Measurements from ENCODE around the gene RPS19. TPM values are rescaled to one million over a fixed set of nuclear protein-coding genes. Genes with fewer than 3 reads are reported as not detected.
"Not testable (repeated sequence)": the region's sequence is repeated elsewhere in the genome, so short reads cannot be mapped to it uniquely, and the experiment has no call there.

The RPS19 gene
- polyA plus RNA-seq, 1 donor (not counting 4 experiments of a cell fraction or from before 2014, with no cell fraction given): 2,290 TPM

DNA sequence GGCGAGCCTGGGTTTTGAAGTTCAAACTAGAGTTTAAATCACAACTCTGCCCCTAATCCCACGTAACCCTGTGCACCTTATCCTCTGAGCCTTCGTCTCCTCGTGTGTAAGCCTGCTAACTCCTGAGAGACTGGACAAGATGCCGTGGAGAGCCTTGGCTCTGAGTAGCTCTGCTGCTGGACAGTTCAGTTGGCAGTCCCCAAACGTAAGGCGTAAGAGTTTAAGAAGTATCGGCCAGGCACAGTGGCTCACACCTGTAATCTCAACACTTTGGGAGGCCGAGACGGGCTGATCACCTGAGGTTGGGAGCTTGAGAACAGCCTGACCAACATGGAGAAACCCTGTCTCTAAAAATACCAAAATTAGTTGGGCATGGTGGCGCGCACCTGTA is 12.3 kb downstream of the RPS19 start:
- peaks cover 32 to 36% of the 10 kb centered on the region in 2 experiments for H3K36me3 ChIP-seq (ENCODE audit: control insufficient read depth in 2 of 2, extremely low read depth in 1 of 2, insufficient read depth in 2 of 2, low read length in 2 of 2)

DNA sequence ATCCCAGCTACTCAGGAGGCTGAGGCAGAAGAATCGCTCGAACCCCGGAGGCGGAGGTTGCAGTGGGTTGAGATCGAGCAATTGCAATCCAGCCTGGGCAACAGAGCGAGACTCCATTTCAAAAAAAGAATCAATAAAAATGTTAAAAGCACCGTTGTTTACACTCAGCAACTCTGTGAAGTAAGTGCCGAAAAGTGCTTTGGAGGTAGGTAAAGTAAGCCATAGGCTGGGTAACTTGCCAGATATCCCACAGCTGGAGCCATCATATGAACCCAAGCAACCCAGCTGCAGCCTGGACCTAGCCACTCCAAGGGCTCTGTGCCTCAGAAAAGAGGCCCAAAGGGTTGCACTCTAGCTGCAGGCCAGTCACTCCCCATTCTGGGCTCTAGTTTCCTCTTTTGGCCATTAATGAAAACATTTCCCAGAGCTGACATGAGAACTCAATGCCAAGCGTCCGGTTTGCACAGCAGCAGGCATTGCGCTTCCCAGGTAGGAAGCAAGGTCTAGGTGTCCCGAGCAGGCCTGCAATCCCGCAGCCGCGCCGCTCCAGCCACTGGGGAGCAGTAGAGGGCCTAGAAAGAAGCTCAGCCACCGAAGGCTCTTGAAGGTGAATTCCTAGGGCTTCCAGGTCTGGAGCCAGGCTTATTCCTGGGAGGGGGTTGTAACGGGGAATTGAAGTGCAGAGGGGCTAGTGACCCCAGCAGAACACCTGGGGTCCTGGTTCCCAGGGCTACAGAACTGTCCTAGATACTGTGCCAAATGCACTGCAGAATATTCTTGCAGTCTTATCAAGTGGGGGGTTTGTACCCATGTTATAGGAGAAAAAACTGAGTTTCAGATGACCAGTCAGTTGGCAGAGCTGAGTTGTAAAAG is 13.0 kb downstream of the RPS19 start:
- no peak for DNase-seq (ENCODE audit: low read depth, low spot score)

More for the DNA sequence above, 12.3 kb downstream of the RPS19 start:
- Histone ChIP-seq H3K4me2 (ENCODE audit: control insufficient read depth, extremely low read depth, insufficient read depth, low read depth, low read length) (no peak overlapping the region), H2AFZ (ENCODE audit: control insufficient read depth, low read length) (no peak overlapping the region), H3K9ac (ENCODE audit: control insufficient read depth, extremely low read depth, insufficient read depth, low read length) (no peak overlapping the region), H3K4me3 (ENCODE audit: control insufficient read depth in 2 of 3, extremely low read depth in 1 of 3, insufficient read depth in 2 of 3, low read depth in 1 of 3, low read length in 3 of 3) (no peak overlapping the region), H3K79me2 (ENCODE audit: control insufficient read depth, insufficient read depth, low read length) (peaks cover 12% of the 10 kb centered on the region), H3K9me3 (ENCODE audit: control insufficient read depth, low read depth, low read length) (no peaks in the 10 kb centered on the region), H3K4me1 (ENCODE audit: control insufficient read depth, extremely low read depth, insufficient read depth, low read length) (no peaks in the 10 kb centered on the region), H3K27me3 (ENCODE audit: control insufficient read depth, extremely low read depth, insufficient read depth, low read length) (no peaks in the 10 kb centered on the region), H4K20me1 (ENCODE audit: control insufficient read depth, extremely low read depth, insufficient read depth, low read length) (peaks cover 41% of the 10 kb centered on the region), H3K27ac (ENCODE audit: control insufficient read depth, insufficient read depth, low read length) (no peak overlapping the region), H3K9me1 (ENCODE audit: control insufficient read depth, extremely low read depth, insufficient read depth, low read length) (no peaks in the 10 kb centered on the region)
- DNase-seq (ENCODE audit: low read depth, low spot score): no peak
- TF ChIP-seq, protein P1, sequence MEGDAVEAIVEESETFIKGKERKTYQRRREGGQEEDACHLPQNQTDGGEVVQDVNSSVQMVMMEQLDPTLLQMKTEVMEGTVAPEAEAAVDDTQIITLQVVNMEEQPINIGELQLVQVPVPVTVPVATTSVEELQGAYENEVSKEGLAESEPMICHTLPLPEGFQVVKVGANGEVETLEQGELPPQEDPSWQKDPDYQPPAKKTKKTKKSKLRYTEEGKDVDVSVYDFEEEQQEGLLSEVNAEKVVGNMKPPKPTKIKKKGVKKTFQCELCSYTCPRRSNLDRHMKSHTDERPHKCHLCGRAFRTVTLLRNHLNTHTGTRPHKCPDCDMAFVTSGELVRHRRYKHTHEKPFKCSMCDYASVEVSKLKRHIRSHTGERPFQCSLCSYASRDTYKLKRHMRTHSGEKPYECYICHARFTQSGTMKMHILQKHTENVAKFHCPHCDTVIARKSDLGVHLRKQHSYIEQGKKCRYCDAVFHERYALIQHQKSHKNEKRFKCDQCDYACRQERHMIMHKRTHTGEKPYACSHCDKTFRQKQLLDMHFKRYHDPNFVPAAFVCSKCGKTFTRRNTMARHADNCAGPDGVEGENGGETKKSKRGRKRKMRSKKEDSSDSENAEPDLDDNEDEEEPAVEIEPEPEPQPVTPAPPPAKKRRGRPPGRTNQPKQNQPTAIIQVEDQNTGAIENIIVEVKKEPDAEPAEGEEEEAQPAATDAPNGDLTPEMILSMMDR (optimal IDR thresholded peaks at IDR 0.05 in 1 of 3, IDR thresholded peaks at IDR 0.05 in 1 of 3, conservative IDR thresholded peaks at IDR 0.05 in 1 of 3; ENCODE audit: extremely low read depth in 1 of 3, insufficient read depth in 2 of 3, low read length in 3 of 3): no peak
- dilution Hi-C loops (cut with MboI; ENCODE audit: extremely low pct_ligation_motif_present, low sequenced_read_pairs): no loop called here
- no peak for FAIRE-seq

DNA sequence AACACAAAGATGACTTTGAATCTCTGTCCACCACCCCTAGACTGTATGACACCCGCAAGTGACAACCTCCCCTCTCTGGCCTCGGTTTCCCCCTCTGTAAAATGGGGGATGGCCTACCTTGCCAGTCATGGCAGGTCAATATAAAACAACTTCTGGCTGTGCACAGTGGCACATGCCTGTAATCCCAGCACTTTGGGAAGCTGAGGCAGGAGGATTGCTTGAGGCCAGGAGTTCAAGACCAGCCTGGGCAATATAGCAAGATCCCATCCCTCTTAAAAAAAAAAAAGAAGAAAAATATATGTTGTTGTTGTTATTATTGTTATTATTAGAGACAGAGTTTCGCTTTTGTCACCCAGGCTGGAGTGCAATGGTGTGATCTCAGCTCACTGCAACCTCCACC is 15.9 kb downstream of the RPS19 start:
- FAIRE-seq; DNase-seq (ENCODE audit: low read depth, low spot score); H3K79me2 ChIP-seq (ENCODE audit: control insufficient read depth, insufficient read depth, low read length); H3K4me3 ChIP-seq (ENCODE audit: control insufficient read depth in 2 of 3, extremely low read depth in 1 of 3, insufficient read depth in 2 of 3, low read depth in 1 of 3, low read length in 3 of 3); H3K9me1 ChIP-seq (ENCODE audit: control insufficient read depth, extremely low read depth, insufficient read depth, low read length); H3K9me3 ChIP-seq (ENCODE audit: control insufficient read depth, low read depth, low read length); H2AFZ ChIP-seq (ENCODE audit: control insufficient read depth, low read length); H3K27ac ChIP-seq (ENCODE audit: control insufficient read depth, insufficient read depth, low read length); H3K4me1 ChIP-seq (ENCODE audit: control insufficient read depth, extremely low read depth, insufficient read depth, low read length); H3K9ac ChIP-seq (ENCODE audit: control insufficient read depth, extremely low read depth, insufficient read depth, low read length); H3K27me3 ChIP-seq (ENCODE audit: control insufficient read depth, extremely low read depth, insufficient read depth, low read length); dilution Hi-C loops (cut with MboI; ENCODE audit: extremely low pct_ligation_motif_present, low sequenced_read_pairs); H3K4me2 ChIP-seq (ENCODE audit: control insufficient read depth, extremely low read depth, insufficient read depth, low read depth, low read length); H3K36me3 ChIP-seq (ENCODE audit: control insufficient read depth in 2 of 2, extremely low read depth in 1 of 2, insufficient read depth in 2 of 2, low read length in 2 of 2): not testable (repeated sequence)
- peaks cover 18% of the 10 kb centered on the region for H4K20me1 ChIP-seq (ENCODE audit: control insufficient read depth, extremely low read depth, insufficient read depth, low read length)

More for the DNA sequence above, 13.0 kb downstream of the RPS19 start:
- H3K9me3 ChIP-seq (ENCODE audit: control insufficient read depth, low read depth, low read length): no peaks in the 10 kb centered on the region
- H3K79me2 ChIP-seq (ENCODE audit: control insufficient read depth, insufficient read depth, low read length): peaks cover 6% of the 10 kb centered on the region
- no peak for TF ChIP-seq EZH2 (IDR thresholded peaks at IDR 0.05; ENCODE audit: low read length)
- TF ChIP-seq, protein P1 (optimal IDR thresholded peaks at IDR 0.05 in 1 of 3, IDR thresholded peaks at IDR 0.05 in 1 of 3, conservative IDR thresholded peaks at IDR 0.05 in 1 of 3; ENCODE audit: extremely low read depth in 1 of 3, insufficient read depth in 2 of 3, low read length in 3 of 3): peak; percentile 83 to 89 (median 83)
- FAIRE-seq: peak; percentile 17
- no peak overlapping the region for H3K4me3 ChIP-seq (ENCODE audit: control insufficient read depth in 2 of 3, extremely low read depth in 1 of 3, insufficient read depth in 2 of 3, low read depth in 1 of 3, low read length in 3 of 3)
- H3K9me1 ChIP-seq (ENCODE audit: control insufficient read depth, extremely low read depth, insufficient read depth, low read length): no peaks in the 10 kb centered on the region
- H3K27ac ChIP-seq (ENCODE audit: control insufficient read depth, insufficient read depth, low read length): no peak overlapping the region
- H3K27me3 ChIP-seq (ENCODE audit: control insufficient read depth, extremely low read depth, insufficient read depth, low read length): peaks cover 5% of the 10 kb centered on the region
- peaks cover 29 to 33% of the 10 kb centered on the region in 2 experiments for H3K36me3 ChIP-seq (ENCODE audit: control insufficient read depth in 2 of 2, extremely low read depth in 1 of 2, insufficient read depth in 2 of 2, low read length in 2 of 2)
- no peaks in the 10 kb centered on the region for H3K4me1 ChIP-seq (ENCODE audit: control insufficient read depth, extremely low read depth, insufficient read depth, low read length)
- no peak overlapping the region for H3K9ac ChIP-seq (ENCODE audit: control insufficient read depth, extremely low read depth, insufficient read depth, low read length)
- H3K4me2 ChIP-seq (ENCODE audit: control insufficient read depth, extremely low read depth, insufficient read depth, low read depth, low read length): no peak overlapping the region
- H2AFZ ChIP-seq (ENCODE audit: control insufficient read depth, low read length): no peak overlapping the region
- dilution Hi-C loops (cut with MboI; ENCODE audit: extremely low pct_ligation_motif_present, low sequenced_read_pairs): no loop called here
- H4K20me1 ChIP-seq (ENCODE audit: control insufficient read depth, extremely low read depth, insufficient read depth, low read length): peaks cover 37% of the 10 kb centered on the region

Measured in keratinocyte (primary cell).